ENCODE measurements around the gene APOBEC3G.
"Not testable (repeated sequence)": the region's sequence is repeated elsewhere in the genome, so short reads cannot be mapped to it uniquely, and the experiment has no call there.

Gene APOBEC3G

GRCh38 chr22:39068033-39068785 is 8.9 kb upstream of the APOBEC3G start:
- DNase-seq, result no peak

DNA sequence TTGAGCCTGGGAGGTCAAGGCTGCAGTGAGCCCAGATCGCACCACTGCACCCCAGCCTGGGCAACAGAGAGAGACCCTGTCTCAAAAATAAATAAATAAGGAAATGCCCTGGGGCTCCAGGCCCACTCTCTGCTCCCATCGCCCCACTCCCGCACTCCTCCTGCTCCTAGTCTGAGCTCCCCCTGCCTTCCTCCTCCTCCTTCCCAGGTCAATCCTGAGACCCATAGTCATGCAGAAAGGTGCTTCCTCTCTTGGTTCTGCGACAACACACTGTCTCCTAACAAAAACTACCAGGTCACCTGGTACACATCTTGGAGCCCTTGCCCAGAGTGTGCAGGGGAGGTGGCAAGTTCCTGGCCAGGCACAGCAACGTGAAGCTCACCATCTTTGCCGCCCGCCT is 6.9 kb upstream of the APOBEC3G start:
- no peak for DNase-seq

DNA sequence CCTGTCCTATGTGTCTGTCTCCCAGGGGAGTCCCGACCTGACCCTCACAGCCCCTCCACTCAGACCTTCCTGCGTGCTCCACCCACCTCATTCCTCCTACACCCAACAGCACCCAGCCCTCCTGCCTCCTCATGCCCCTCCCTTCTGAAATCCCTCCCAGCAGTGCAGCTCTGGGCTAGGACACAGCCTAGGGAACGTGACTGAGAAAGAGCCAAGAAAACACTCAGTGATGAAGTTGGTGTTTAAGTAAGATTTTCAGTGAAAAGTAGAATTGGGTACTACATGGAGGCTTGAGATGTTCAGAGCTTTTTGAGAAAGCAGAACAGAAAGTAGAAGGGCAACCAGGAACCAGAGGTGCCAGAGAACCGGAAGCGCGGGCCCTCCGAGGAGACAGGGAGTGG is 4.5 kb upstream of the APOBEC3G start:
- not testable (repeated sequence) for DNase-seq

DNA sequence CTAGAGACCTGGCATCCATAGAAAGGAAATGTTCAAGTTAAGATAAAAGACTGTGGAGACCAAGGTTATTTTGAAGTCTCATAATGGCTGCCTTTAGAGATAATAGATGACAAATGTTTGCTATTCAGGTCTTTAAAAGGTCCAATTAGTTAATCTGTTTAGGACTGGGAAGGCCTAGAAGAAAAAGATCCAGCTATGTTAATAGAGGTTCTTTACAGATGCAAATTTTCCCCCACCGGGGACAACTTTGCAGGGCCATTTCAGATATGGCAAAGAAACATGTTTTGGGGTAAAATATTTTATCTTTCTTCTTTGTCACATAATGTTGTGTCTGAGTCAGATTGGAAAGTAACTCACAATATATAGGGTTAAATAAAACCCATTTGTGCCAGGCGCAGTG is 3.1 kb upstream of the APOBEC3G start:
- DNase-seq, result no peak

GRCh38 chr22:39076155-39077025 is 685 bp upstream of the APOBEC3G start:
- DNase-seq, result not testable (repeated sequence)

DNA sequence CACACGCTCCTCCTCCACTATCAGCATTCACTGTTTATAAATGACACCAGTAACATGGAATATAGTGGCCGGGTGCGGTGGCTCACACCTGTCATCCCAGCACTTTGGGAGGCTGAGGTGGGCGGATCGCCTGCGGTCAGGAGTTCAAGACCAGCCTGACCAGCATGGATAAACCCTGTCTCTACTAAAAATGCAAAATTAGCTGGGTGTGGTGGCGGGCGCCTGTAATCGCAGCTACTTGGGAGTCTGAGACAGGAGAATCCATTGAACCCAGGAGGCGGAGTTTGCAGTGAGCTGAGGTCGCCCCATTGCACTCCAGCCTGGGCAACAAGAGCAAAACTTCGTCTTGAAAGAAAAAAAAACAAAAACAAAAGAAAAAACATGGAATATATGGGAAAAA is 837 bp downstream of the APOBEC3G start:
- DNase-seq, result not testable (repeated sequence)

DNA sequence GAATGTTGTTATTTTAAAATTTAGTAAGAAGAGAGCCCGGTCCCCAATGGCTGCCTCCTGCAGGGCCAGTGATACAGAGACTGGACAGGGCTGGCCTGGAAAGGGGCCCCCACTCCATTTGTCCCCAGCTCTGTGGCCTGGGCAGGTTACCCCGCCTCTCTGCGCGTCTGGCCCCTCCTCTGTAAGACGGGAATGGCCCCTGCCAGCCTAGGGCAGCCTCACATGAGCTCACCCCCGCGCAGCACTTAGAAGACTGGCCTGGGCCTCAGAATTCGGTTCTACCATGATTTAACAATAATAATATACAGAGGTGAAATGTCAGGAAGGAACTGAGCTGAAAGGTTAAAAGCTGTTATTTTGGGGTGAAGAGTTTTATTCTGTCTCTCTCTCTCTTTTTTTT is 1.3 kb downstream of the APOBEC3G start:
- DNase-seq, result no peak

GRCh38 chr22:39079054-39079637 is 2.1 kb downstream of the APOBEC3G start:
- not testable (repeated sequence) for DNase-seq

- no peak for DNase-seq
Observed at GRCh38 chr22:39080052-39080762, 3.1 kb downstream of the APOBEC3G start.

DNA sequence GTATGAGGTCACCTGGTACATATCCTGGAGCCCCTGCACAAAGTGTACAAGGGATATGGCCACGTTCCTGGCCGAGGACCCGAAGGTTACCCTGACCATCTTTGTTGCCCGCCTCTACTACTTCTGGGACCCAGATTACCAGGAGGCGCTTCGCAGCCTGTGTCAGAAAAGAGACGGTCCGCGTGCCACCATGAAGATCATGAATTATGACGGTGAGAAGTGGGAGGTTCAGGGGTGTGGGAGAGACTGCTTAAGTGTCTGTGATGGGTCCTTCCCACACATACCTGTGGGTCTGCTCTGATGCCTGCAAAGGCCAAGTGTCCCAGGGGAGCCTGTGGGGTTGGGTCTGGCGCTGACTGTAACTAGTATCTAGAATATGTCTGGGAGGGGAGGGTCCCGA is 3.9 kb downstream of the APOBEC3G start:
- DNase-seq, result no peak

- DNase-seq, result no peak
Observed at GRCh38 chr22:39081598-39081997, 4.5 kb downstream of the APOBEC3G start.

- DNase-seq, result no peak
Observed at GRCh38 chr22:39083212-39084165, 6.4 kb downstream of the APOBEC3G start.

- DNase-seq, result no peak
Observed at GRCh38 chr22:39084666-39085065, 7.6 kb downstream of the APOBEC3G start.

DNA sequence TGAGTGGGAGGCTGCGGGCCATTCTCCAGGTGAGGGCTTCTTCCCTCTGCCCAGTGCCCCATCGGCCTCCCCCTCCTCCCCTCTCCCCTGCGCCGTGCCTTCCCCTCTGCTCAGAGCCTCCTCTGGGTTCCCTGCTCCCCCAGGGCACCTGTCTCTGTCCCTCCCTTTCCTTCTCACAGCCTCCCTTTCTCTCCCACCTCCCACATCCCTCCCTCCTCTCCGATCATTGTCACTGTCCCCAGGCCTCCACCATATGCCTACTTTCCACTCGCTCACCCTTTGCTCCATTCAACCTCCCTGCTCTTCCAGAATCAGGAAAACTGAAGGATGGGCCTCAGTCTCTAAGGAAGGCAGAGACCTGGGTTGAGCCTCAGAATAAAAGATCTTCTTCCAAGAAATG is 10.0 kb downstream of the APOBEC3G start:
- DNase-seq, result no peak

DNA sequence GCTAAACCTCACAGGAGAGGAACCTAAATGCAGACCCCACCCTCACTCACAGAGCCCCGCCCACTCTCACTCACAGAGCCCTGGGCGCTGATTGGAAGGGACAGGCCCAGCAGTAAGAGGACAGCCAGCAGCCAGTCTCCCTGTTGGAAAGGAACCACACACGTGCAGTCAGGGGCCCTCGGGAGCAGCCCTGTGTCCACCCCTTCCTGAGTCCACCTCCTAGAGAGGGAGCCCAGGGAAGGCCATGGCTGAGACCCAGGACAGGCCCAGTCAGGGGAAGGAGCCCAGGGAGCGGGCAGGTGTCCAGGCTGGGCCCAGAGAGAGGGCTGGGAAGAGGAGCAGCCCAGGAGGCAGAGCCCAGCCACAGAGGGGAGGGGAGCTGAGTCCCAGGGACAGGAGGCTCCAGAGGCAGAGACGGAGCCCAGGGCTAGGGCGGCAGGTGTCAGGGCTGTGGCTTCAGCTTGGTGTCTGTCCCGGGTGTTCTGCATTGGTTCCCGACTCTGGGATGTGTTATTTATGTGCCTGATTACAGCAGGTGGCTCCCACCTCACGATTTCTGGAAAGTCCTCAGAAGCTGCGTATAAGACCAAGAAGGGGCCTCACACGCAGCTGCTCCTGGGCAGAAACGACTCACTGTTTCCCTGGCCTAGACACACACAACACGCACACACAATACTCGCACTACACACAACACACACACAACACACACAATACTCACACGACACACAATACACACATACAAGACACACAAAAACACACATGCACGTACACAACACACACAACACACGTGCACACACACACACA is 11.0 kb downstream of the APOBEC3G start:
- DNase-seq, result no peak

DNA sequence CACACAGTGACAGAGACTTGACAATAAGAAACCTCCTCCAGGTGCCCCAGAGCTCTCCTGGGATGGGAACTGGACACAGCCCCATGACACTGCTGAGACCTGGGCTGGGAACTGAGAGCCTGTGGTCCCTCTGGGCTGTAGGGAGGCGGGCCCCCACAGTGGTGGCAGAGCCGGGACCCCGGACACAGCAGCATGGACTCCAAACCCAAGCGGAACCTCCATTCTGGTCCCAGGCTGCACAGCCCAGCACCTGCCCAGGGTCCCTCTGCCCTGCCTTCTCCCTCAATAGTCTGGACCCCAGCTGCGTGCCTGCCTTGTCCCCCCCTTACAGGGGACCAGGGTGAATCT is 11.6 kb downstream of the APOBEC3G start:
- DNase-seq, result no peak

- DNase-seq, result no peak
Observed at GRCh38 chr22:39089928-39090327, 12.9 kb downstream of the APOBEC3G start.

GRCh38 chr22:39090426-39091064 is 13.5 kb downstream of the APOBEC3G start:
- DNase-seq, result no peak

DNA sequence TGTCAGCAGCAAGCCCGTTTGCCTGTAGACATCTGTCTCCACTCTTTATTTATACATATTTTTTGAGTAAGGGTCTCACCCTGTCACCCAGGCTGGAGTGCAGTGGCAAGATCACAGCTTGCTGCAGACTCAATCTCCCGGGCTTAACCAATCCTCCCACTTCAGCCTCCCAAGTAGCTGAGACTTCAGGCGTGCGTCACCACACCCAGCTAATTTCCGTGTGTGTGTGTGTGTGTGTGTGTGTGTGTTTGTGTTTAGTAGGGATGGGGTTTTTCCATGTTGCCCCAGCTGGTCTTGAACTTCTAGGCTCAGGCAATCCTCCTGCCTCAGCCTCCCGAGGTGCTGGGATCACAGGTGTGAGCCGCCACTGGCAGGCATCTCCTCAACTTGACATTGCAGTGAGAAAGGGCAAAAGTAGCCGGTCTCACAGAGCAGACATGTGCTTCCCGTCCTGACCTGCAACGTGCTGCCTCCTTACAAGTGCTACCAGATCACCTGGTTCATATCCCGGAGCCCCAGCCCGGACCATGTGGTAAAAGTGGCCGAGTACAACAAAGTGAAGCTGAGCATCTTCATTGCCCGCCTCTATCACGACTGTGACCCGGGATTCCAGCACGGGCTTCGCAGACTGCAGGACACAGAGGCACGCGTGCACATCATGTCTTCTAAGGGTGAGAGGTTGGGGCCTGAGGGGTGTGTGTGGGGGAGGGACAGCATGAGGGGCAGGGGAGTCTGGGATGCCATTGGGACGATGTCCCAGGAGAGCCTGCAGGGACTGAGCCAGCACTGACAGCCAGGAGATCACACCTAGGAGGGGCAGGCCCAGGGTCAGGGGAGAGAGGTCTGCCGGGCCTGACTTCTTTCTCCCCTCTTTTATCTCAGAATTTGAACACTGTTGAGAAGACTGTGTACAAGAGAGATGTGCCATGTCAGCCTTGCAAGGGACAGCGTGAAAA is 14.3 kb downstream of the APOBEC3G start:
- DNase-seq, result no peak
